SU-DHL-6 (cell line): ENCODE measurements around the gene B9D2.

ENCODE experiments used
- H2AFZ ChIP-seq: fragments of 200-600 bp; sonication (generic); 2 replicates; pipeline ENCODE4 v1.6.1; 2014; ENCODE audit warnings: low read depth, mild to moderate bottlenecking, moderate library complexity, mixed read lengths, antibody characterized with exemption, low read length; ENCODE audit not compliant: severe bottlenecking
- H3F3A ChIP-seq: fragments of 200-600 bp; shearing (Covaris generic); 2 replicates; pipeline ENCODE4 v1.6.0; 2016; ENCODE audit warnings: antibody characterized with exemption, mild to moderate bottlenecking; ENCODE audit not compliant: insufficient read depth
- H3K27ac ChIP-seq: fragments of 200-600 bp; sonication (generic); 2 replicates; pipeline ENCODE4 v1.5.1; 2016; ENCODE audit warnings: low read depth, mild to moderate bottlenecking, low read length, moderate library complexity, mixed read lengths
- H3K27me3 ChIP-seq: fragments of 200-600 bp; sonication (generic), shearing (Covaris generic); 2 replicates; pipeline ENCODE4 v1.6.0; 2014; ENCODE audit warnings: mild to moderate bottlenecking, low read length
- H3K36me3 ChIP-seq: fragments of 200-600 bp; sonication (generic); 2 replicates; pipeline ENCODE4 v1.6.1; 2014; ENCODE audit warnings: mild to moderate bottlenecking, low read length, mixed read lengths
- H3K4me2 ChIP-seq: fragments of 300-600, 200-600 bp; shearing (Covaris generic), sonication (generic); 2 replicates; pipeline ENCODE4 v1.6.0; 2014; ENCODE audit warnings: low read length, low read depth, mild to moderate bottlenecking; ENCODE audit not compliant: poor library complexity, severe bottlenecking
- H3K4me3 ChIP-seq: fragments of 200-600 bp; sonication (generic); 2 replicates; pipeline ENCODE4 v1.5.1; 2014; ENCODE audit warnings: antibody characterized with exemption, low read length, mild to moderate bottlenecking, mixed read lengths; ENCODE audit not compliant: insufficient read depth, poor library complexity, severe bottlenecking
- H3K79me2 ChIP-seq: fragments of 200-600 bp; sonication (generic); 2 replicates; pipeline ENCODE4 v1.6.1; 2014; ENCODE audit warnings: mild to moderate bottlenecking, low read length, moderate library complexity; ENCODE audit not compliant: insufficient read depth
- H3K9ac ChIP-seq: fragments of 200-600 bp; sonication (generic); 2 replicates; pipeline ENCODE4 v1.7.0; 2014; ENCODE audit warnings: mild to moderate bottlenecking, low read length
- H3K9me2 ChIP-seq: fragments of 200-600 bp; sonication (generic); replicated peaks from 2 replicates; pipeline ENCODE4 v1.6.1; 2014; ENCODE audit warnings: low read length; ENCODE audit not compliant: insufficient read depth
- H3K9me3 ChIP-seq: fragments of 200-600 bp; sonication (generic); 2 replicates; pipeline ENCODE4 v1.6.1; 2014; ENCODE audit warnings: low read length, mixed read lengths; ENCODE audit not compliant: insufficient read depth
- H4K20me1 ChIP-seq: fragments of 200-600 bp; sonication (generic); 2 replicates; pipeline ENCODE4 v1.6.1; 2014; ENCODE audit warnings: low read depth, mild to moderate bottlenecking, antibody characterized with exemption, low read length, moderate library complexity, mixed read lengths
- CTCF ChIP-seq: fragments of 200-600 bp; sonication (generic); IDR thresholded peaks from one replicate; pipeline ENCODE4 v1.5.1; 2017; ENCODE audit warnings: antibody characterized with exemption, mild to moderate bottlenecking, low read length, moderate library complexity; ENCODE audit not compliant: insufficient read depth, poor library complexity, severe bottlenecking
- EZH2phosphoT487 ChIP-seq: fragments of 200-600 bp; sonication (generic), shearing (Covaris generic); conservative IDR thresholded peaks from 2 replicates; pipeline ENCODE4 v1.6.1; 2018; ENCODE audit warnings: mild to moderate bottlenecking, antibody characterized with exemption, low read length, moderate library complexity, mixed read lengths

B9D2 gene

GRCh38 chr19:41332468-41332867 is 31.5 kb downstream of the B9D2 start:
- Histone ChIP-seq H4K20me1 (no peaks in the 10 kb centered on the region), H3K4me3 (no peak overlapping the region), H3K79me2 (peaks cover 1% of the 10 kb centered on the region), H3K9me2 (no peaks in the 10 kb centered on the region), H2AFZ (no peak overlapping the region), H3K27me3 (no peaks in the 10 kb centered on the region), H3K4me2 (no peak overlapping the region), H3K9ac (no peak overlapping the region), H3F3A (peaks cover 15% of the 10 kb centered on the region), H3K27ac (no peak overlapping the region), H3K36me3 (peaks cover 4% of the 10 kb centered on the region; the same call in 1 of the 2 replicates), H3K9me3 (no peaks in the 10 kb centered on the region)
- TF ChIP-seq EZH2phosphoT487 (no peak), CTCF (no peak)

DNA sequence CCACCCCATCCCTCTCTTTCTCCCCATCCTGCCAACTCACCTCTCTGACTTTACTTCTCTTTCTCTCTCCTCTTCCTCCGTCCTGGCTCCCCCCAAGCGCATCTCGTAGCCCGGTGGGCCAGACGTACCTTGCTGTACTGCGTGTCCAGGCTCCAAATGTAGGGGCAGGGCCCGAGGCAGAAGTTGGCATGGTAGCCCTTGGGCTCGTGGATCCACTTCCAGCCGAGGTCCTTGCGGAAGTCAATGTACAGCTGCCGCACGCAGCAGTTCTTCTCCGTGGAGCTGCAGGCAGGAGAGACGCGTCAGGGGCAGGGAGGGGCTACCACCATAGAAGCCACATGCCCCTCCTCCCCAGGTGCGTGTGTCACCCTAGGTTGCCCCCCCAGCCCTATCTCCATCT is 31.9 kb downstream of the B9D2 start:
- peaks cover 18% of the 10 kb centered on the region for H3F3A ChIP-seq
- H3K27me3 ChIP-seq: no peaks in the 10 kb centered on the region
- no peaks in the 10 kb centered on the region; the same call in 1 of the 2 replicates for H3K79me2 ChIP-seq
- H3K9ac ChIP-seq: no peak overlapping the region
- no peak overlapping the region for H2AFZ ChIP-seq
- H3K9me2 ChIP-seq: no peaks in the 10 kb centered on the region
- H3K4me3 ChIP-seq: no peak overlapping the region
- TF ChIP-seq CTCF: no peak
- no peak for TF ChIP-seq EZH2phosphoT487
- peaks cover 4% of the 10 kb centered on the region; the same call in 1 of the 2 replicates for H3K36me3 ChIP-seq
- H3K4me2 ChIP-seq: no peak overlapping the region
- no peaks in the 10 kb centered on the region for H3K9me3 ChIP-seq
- no peak overlapping the region for H3K27ac ChIP-seq
- no peaks in the 10 kb centered on the region for H4K20me1 ChIP-seq

DNA sequence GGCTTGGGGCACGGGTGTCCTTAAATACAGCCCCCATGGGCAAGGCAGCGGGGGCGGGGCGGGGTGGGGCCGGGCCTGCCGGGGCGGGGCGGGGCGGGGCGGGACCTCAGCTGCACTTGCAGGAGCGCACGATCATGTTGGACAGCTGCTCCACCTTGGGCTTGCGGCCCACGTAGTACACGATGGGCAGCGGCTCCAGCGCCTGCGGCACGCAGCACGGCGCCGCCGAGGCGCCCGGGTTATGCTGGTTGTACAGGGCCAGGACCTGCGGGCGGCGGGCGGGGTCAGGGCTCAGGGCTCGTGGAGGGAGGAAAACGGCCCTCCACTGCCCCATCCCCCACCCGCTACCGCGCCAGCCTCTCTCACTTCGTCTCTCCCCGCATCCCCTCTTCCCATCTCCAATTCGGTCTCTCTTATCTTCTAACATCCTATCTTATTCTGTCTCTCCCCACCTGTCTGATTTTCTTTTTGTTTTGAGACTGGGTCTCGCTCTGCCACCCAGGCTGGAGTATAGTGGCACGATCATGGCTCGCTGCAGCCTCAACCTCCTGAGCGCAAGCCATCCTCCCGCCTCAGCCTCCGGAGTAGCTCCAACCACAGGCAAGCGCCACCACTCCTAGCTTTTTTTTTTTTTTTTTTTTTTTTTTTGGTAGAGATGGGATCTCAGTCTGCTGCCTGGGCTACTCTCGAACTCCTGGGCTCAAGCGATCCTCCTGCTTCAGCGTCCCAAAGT is 32.8 kb downstream of the B9D2 start:
- Histone ChIP-seq H3K9me2 (no peaks in the 10 kb centered on the region), H4K20me1 (no peaks in the 10 kb centered on the region), H3K9ac (no peak overlapping the region), H3F3A (peaks cover 22% of the 10 kb centered on the region), H3K4me2 (no peak overlapping the region), H3K4me3 (no peak overlapping the region), H3K27me3 (no peaks in the 10 kb centered on the region), H2AFZ (no peak overlapping the region), H3K36me3 (peaks cover 4% of the 10 kb centered on the region; the same call in 1 of the 2 replicates), H3K79me2 (no peaks in the 10 kb centered on the region), H3K9me3 (no peaks in the 10 kb centered on the region), H3K27ac (no peak overlapping the region)
- TF ChIP-seq EZH2phosphoT487: no peak
- TF ChIP-seq CTCF: no peak
